Gastroesophageal sphincter (tissue), 4 donors: ENCODE measurements around the gene KLHDC7A. TPM values are rescaled to one million over a fixed set of nuclear protein-coding genes. Genes with fewer than 3 reads are reported as not detected.

Source experiments
- ATAC-seq: fragments of 150-250 bp; one replicate; pipeline ENCODE4 v1.9.1; 2016; ENCODE audit warnings: mild to moderate bottlenecking, moderate library complexity
- H3K27ac ChIP-seq, 4 donors: fragments of 200-600 bp; sonication (generic) in 3 of 4; 1 replicate in 3 of 4; 2 replicates in 1 of 4; pipeline ENCODE4 v1.5.1; 2016 to 2019
- H3K27me3 ChIP-seq: fragments of 200-600 bp; sonication (generic); one replicate; pipeline ENCODE4 v1.5.1; 2019
- H3K36me3 ChIP-seq, 2 donors: fragments of 200-600 bp; sonication (generic); one replicate each; pipeline ENCODE4 v1.5.1; 2019; ENCODE audit warnings: control low read depth in 1 of 2
- H3K4me1 ChIP-seq, 3 donors: fragments of 200-600 bp; sonication (generic); 1 replicate in 2 of 3; 2 replicates in 1 of 3; pipeline ENCODE4 v1.5.1; 2016 to 2019; ENCODE audit warnings: control low read depth in 2 of 3
- H3K4me3 ChIP-seq, 2 donors: fragments of 200-600 bp; sonication (generic); one replicate each; pipeline ENCODE4 v1.5.1; 2019; ENCODE audit warnings: mild to moderate bottlenecking in 1 of 2, moderate library complexity in 1 of 2
- H3K9me3 ChIP-seq, 3 donors: fragments of 200-600 bp; sonication (generic); one replicate each; pipeline ENCODE4 v1.5.1; 2017 to 2019; ENCODE audit warnings: control low read depth in 2 of 3
- EP300 ChIP-seq: sonication (generic); formaldehyde crosslinking; IDR thresholded peaks from one replicate; pipeline ENCODE4 v1.6.1; 2017; ENCODE audit warnings: antibody characterized with exemption, mild to moderate bottlenecking
- POLR2A ChIP-seq, 2 donors: fragments of 450-650 bp; IDR thresholded peaks; one replicate each; pipeline ENCODE4 v1.6.1; 2017; ENCODE audit warnings: antibody characterized with exemption in 2 of 2, mild to moderate bottlenecking in 2 of 2, moderate library complexity in 1 of 2
- POLR2AphosphoS5 ChIP-seq: sonication (generic); formaldehyde crosslinking; IDR thresholded peaks from one replicate; pipeline ENCODE4 v1.6.1; 2017; ENCODE audit warnings: antibody characterized with exemption
- WGBS, 2 donors: methylation state at CpG; one replicate each; pipeline ENCODE4 v1.1.5; 2018; ENCODE audit warnings: low coverage in 1 of 2; 5-methylcytosine and 5-hydroxymethylcytosine counted together
- total RNA-seq, 4 donors: library from RNA; depleted of rRNA; stranded (reverse); fragments of >200 nt; gene quantifications; one replicate each; pipeline ENCODE4 v1.1.0, GENCODE V29; 2016
- TF ChIP-seq, protein P1 (sequence below), 4 experiments: fragments of 200-600 bp in 2 of 4; fragments of 450-650 bp in 2 of 4; sonication (generic) in 1 of 4; IDR thresholded peaks; one replicate each; pipeline ENCODE4 v1.5.1; 2017 to 2019; ENCODE audit warnings: antibody characterized with exemption in 4 of 4, mild to moderate bottlenecking in 2 of 4, moderate library complexity in 2 of 4

Gene KLHDC7A
- total RNA-seq, 4 donors from 2014 or later, result 0.22 TPM; not detected in 3

DNA sequence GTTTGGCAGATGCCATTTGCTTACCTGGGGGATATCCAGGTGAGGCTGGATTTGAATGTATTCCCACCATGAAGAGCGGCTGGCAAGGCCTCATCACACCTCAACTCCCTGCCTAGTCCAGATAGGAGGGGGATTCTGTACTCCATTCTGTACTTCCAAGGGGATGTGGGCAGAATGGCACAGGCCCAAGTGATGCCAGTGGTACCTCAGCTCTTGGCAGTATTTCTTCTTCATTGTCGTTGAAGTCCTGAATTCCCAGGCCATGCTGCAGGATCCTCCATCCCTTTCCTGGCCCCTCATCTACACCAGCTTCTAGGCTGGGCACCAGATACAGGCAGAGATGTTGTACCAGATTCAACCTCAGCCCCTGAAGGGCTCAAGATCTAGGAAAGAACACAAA, 47.9 kb downstream of the KLHDC7A start:
- peaks cover 71% of the 10 kb centered on the region for H3K27me3 ChIP-seq
- 100% methylated on average over 2 of the region's 2 CpGs; no CpG with 5 or more reads in 1 of the 2 donors for WGBS, 2 donors
- TF ChIP-seq POLR2AphosphoS5 (no peak), POLR2A (IDR thresholded peaks at IDR 0.05) (no peak), EP300 (no peak)
- TF ChIP-seq, protein P1, sequence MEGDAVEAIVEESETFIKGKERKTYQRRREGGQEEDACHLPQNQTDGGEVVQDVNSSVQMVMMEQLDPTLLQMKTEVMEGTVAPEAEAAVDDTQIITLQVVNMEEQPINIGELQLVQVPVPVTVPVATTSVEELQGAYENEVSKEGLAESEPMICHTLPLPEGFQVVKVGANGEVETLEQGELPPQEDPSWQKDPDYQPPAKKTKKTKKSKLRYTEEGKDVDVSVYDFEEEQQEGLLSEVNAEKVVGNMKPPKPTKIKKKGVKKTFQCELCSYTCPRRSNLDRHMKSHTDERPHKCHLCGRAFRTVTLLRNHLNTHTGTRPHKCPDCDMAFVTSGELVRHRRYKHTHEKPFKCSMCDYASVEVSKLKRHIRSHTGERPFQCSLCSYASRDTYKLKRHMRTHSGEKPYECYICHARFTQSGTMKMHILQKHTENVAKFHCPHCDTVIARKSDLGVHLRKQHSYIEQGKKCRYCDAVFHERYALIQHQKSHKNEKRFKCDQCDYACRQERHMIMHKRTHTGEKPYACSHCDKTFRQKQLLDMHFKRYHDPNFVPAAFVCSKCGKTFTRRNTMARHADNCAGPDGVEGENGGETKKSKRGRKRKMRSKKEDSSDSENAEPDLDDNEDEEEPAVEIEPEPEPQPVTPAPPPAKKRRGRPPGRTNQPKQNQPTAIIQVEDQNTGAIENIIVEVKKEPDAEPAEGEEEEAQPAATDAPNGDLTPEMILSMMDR (IDR thresholded peaks at IDR 0.05), result no peak

DNA sequence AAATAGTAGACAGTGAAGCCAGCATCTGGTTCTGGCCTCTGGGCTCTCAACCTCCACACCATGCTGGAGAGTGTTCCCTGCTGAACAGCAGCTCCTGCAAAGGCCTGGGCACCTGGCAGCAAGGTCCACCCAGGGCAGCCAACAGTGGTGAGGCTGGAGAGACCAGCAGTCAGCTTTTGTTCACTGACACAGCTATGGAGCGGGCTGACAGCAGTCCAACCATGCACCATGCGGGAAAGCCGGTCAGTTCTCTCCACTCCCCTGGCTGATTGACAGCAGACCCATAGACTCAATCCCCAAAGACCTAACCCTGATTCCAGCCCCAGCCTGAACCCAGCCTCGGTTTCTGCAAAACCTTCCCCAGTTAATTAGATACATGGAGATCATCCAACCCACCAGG, 49.0 kb downstream of the KLHDC7A start:
- Histone ChIP-seq H3K27ac (no peak overlapping the region), H3K9me3 (no peaks in the 10 kb centered on the region), H3K4me1 (no peaks in the 10 kb centered on the region), H3K4me3 (no peak overlapping the region), H3K36me3 (no peaks in the 10 kb centered on the region), H3K27me3 (peaks cover 71% of the 10 kb centered on the region)
- TF ChIP-seq POLR2AphosphoS5, result no peak
- TF ChIP-seq EP300, result no peak
- TF ChIP-seq POLR2A (IDR thresholded peaks at IDR 0.05), result no peak
- TF ChIP-seq, protein P1 (IDR thresholded peaks at IDR 0.05), result no peak
- no peak for ATAC-seq
- WGBS, 2 donors, result 67 to 70% methylated on average over 1 to 2 of the region's 4 CpGs

More for the DNA sequence above, 47.9 kb downstream of the KLHDC7A start:
- ATAC-seq, result no peak
- Histone ChIP-seq H3K9me3 (no peaks in the 10 kb centered on the region), H3K36me3 (no peaks in the 10 kb centered on the region), H3K27ac (no peak overlapping the region), H3K4me1 (no peaks in the 10 kb centered on the region), H3K4me3 (no peak overlapping the region)

DNA sequence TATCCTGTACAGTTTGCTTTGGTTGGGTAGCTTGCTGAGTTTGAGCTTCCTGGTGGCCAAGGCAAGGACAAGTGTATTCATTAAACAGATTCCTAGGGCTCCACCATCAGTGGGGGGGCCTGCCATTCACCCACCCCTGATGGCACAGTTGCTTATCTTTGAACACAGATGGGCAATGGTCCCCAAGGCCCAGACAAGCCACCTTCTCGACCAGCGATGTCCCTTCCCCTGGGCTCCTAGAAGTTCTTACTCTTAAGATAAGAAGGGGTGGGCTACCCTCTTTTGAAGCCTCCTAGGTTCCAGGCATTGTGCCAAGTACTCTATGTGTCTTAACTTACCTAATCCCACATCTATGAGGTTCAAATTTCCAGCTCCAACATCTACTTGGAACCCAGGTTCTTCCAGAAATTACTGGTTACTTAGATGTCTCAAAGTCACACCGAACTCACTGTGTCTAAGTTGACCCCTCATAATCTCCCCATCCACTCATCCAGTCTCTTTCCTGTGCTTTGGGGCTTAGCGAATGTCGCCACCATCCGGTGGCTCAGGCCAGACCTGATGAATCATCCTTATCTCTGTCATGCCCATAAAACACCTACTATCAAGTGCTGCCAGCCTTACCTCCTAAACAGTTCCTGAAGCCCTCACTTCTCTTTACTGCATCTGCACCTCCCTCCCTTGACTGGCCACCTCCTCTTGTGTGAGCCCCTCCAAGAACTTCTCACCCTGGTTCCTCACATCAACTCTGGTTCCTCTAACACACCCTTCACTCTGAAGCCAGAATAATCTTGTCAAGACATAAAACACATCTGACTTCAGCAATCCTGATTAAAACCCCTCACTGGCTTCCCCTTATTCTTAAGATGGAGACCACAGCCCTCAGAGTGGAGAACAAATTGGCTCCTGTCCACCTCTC, 50.1 kb downstream of the KLHDC7A start:
- peaks cover 82% of the 10 kb centered on the region for H3K27me3 ChIP-seq
- 38 to 52% methylated on average over 4 to 6 of the region's 6 CpGs for WGBS, 2 donors

DNA sequence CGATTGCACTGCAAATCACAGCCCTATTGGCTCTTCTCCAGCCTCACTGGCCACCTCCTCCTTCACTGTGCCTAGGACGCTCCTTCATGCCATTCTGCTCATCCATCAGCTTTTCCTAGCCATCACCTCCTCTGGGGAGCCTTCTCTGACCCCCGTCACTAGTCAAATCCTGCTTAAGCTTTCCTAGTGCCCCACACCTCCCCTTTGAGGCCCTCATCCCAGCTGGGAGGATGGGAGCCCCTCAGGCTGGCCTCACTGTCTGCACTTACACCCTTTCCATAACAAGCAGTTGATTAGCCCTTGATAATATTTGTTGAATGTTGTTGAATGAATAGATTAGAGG, 50.7 kb downstream of the KLHDC7A start:
- H3K9me3 ChIP-seq, result no peaks in the 10 kb centered on the region
- TF ChIP-seq EP300 (no peak), POLR2AphosphoS5 (no peak), POLR2A (IDR thresholded peaks at IDR 0.05) (no peak)
- TF ChIP-seq, protein P1 (IDR thresholded peaks at IDR 0.05), result no peak
- 15% methylated on average over 3 of the region's 3 CpGs; no CpG with 5 or more reads in 1 of the 2 donors for WGBS, 2 donors
- ATAC-seq, result no peak
- H3K4me1 ChIP-seq, result no peaks in the 10 kb centered on the region
- H3K36me3 ChIP-seq, result no peaks in the 10 kb centered on the region
- H3K4me3 ChIP-seq, result no peak overlapping the region
- H3K27me3 ChIP-seq, result peaks cover 89% of the 10 kb centered on the region
- no peak overlapping the region for H3K27ac ChIP-seq

More for the DNA sequence above, 50.1 kb downstream of the KLHDC7A start:
- Histone ChIP-seq H3K36me3 (no peaks in the 10 kb centered on the region), H3K9me3 (no peaks in the 10 kb centered on the region), H3K27ac (no peak overlapping the region), H3K4me1 (no peaks in the 10 kb centered on the region), H3K4me3 (no peak overlapping the region)
- no peak for TF ChIP-seq POLR2A (IDR thresholded peaks at IDR 0.05)
- TF ChIP-seq, protein P1 (IDR thresholded peaks at IDR 0.05), result no peak
- no peak for TF ChIP-seq POLR2AphosphoS5
- TF ChIP-seq EP300, result no peak
- no peak for ATAC-seq
